ENCODE data around the gene ARL5A. TPM values are rescaled to one million over a fixed set of nuclear protein-coding genes. Genes with fewer than 3 reads are reported as not detected.

The ARL5A gene
- total and polyA plus RNA-seq, 2 of the 4 experiments (the other 2 are of a cell fraction) = 22.3 to 45.5 TPM

DNA sequence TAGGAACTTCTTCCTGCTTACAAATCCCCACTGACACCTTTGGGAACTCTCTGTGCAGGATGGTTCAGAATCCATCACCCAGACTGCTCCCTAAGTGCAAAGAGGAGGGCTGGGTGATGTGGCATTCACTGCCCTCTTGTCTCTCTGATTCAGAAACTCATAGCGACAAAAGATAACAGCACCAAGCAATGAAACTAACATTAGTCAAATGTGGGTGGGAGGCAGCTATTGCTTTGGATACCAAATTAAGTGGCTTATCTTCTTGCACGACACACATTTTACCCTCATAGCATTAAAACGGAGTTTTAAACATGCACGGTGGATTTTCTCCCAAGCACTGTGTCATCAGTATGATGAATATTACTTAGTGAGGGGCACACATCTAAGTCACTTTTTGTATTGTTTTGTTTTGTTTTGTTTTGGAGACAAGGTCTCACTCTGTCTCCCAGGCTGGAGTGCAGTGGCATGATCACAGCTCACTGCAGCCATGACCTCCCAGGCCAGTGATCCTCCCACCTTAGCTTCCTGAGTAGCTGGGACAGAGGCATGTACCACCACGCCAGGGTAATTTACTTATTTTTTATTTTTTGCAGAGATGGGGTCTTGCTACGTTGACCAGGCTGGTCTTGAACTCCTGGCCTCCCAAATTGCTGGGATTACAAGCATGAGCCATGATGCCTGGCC lies 53.0 kb downstream of the ARL5A start:
- BruUV-seq (replicated peaks) = no TSS peak
- Histone ChIP-seq H4K5ac (ENCODE audit: low read depth, low read length) (no peak overlapping the region), H3K4me2 (ENCODE audit: low read depth, low read length) (no peak overlapping the region), H3K4me3 (ENCODE audit: insufficient read depth, low read depth, low read length) (no peak overlapping the region), H2BK120ac (ENCODE audit: low read depth, low read length) (no peak overlapping the region), H3K23ac (ENCODE audit: low read depth, low read length) (peak overlapping the region; percentile 31; the same call in 1 of the 2 replicates), H3K27ac (ENCODE audit: insufficient read depth, low read length) (no peak overlapping the region), H3K4ac (ENCODE audit: low read depth, low read length) (no peak overlapping the region), H3K36me3 (ENCODE audit: control insufficient read depth, insufficient read depth, low read length) (peaks cover 8% of the 10 kb centered on the region; the same call in 1 of the 2 replicates), H2BK15ac (ENCODE audit: low read depth, low read length) (no peak overlapping the region), H2BK5ac (ENCODE audit: low read depth, low read length, poor library complexity, severe bottlenecking) (no peak overlapping the region), H2AK5ac (ENCODE audit: low read depth, low read length) (no peak overlapping the region), H3K9ac (ENCODE audit: low read depth, low read length) (no peak overlapping the region), H2BK20ac (ENCODE audit: low read depth, low read length) (no peak overlapping the region), H2AK9ac (replicated peaks; ENCODE audit: low read depth, low read length, poor library complexity) (no peak overlapping the region), H4K8ac (ENCODE audit: low read depth in 2 of 2, low read length in 2 of 2) (no peak overlapping the region), H3K9me3 (ENCODE audit: control insufficient read depth, insufficient read depth, low read length) (no peaks in the 10 kb centered on the region; the same call in 1 of the 2 replicates), H3K79me1 (ENCODE audit: low read depth in 1 of 2, low read length in 2 of 2) (no peaks in the 10 kb centered on the region), H3K4me1 (ENCODE audit: control insufficient read depth, insufficient read depth, low read length) (peaks cover 8% of the 10 kb centered on the region), H4K91ac (ENCODE audit: insufficient read depth, low read depth, low read length) (no peak overlapping the region), H3K9me1 (ENCODE audit: insufficient read depth, low read length) (peaks cover 7% of the 10 kb centered on the region), H4K20me1 (ENCODE audit: insufficient read depth, low read length) (no peaks in the 10 kb centered on the region), H3K27me3 (ENCODE audit: control insufficient read depth, insufficient read depth, low read length) (no peaks in the 10 kb centered on the region), H3K18ac (ENCODE audit: low read depth, low read length) (no peak overlapping the region), H3K56ac (ENCODE audit: extremely low read depth, insufficient read depth, low read length) (no peak overlapping the region), H3K14ac (replicated peaks; ENCODE audit: low read depth, low read length) (0 out of 2 replicates have a peak overlapping the region, but pooled peaks have one; percentile 45), H2AFZ (replicated peaks; ENCODE audit: low read length, poor library complexity) (no peak overlapping the region)
- dilution Hi-C loops (cut with HindIII; ENCODE audit: low sequenced_read_pairs, unreplicated experiment) (no loop called here), in situ Hi-C loops (cut with MboI; ENCODE audit: low sequenced_read_pairs) (no loop called here), intact Hi-C loops (cut with micrococcal nuclease) (no loop called here)
- ChIA-PET CTCF (no interaction called here), POLR2A (ENCODE audit: unreplicated experiment) (no interaction called here)
- ATAC-seq (ENCODE audit: low read depth) = no peak
- no CpG with 5 or more reads among the region's 6 CpGs for WGBS, 2 experiments (ENCODE audit: extremely low coverage in 2 of 2, insufficient read length in 1 of 2)
- TF ChIP-seq BHLHE40 (IDR thresholded peaks at IDR 0.05; ENCODE audit: low read depth, low read length) (no peak), CHD1 (IDR thresholded peaks at IDR 0.05; ENCODE audit: low read depth, low read length) (no peak), RFX5 (IDR thresholded peaks at IDR 0.05; ENCODE audit: low read depth, low read length) (no peak), POLR2A (IDR thresholded peaks at IDR 0.05; ENCODE audit: low read depth, low read length) (no peak), USF2 (IDR thresholded peaks at IDR 0.05; ENCODE audit: low read depth, low read length) (no peak), RCOR1 (IDR thresholded peaks at IDR 0.05; ENCODE audit: insufficient replicate concordance, low read length) (no peak), FOS (IDR thresholded peaks at IDR 0.05; ENCODE audit: low read depth, low read length) (no peak), MAFK (IDR thresholded peaks at IDR 0.05; ENCODE audit: low read depth, low read length) (no peak), MXI1 (IDR thresholded peaks at IDR 0.05; ENCODE audit: borderline replicate concordance, low read depth, low read length) (no peak), CEBPB (IDR thresholded peaks at IDR 0.05; ENCODE audit: low read depth, low read length) (no peak), NFE2L2 (IDR thresholded peaks at IDR 0.05; ENCODE audit: low read depth, low read length) (no peak), RAD21 (IDR thresholded peaks at IDR 0.05; ENCODE audit: low read length) (no peak), SMC3 (IDR thresholded peaks at IDR 0.05; ENCODE audit: low read depth, low read length) (no peak), MAZ (IDR thresholded peaks at IDR 0.05; ENCODE audit: borderline replicate concordance, low read depth, low read length) (no peak)
- TF ChIP-seq, protein P1, sequence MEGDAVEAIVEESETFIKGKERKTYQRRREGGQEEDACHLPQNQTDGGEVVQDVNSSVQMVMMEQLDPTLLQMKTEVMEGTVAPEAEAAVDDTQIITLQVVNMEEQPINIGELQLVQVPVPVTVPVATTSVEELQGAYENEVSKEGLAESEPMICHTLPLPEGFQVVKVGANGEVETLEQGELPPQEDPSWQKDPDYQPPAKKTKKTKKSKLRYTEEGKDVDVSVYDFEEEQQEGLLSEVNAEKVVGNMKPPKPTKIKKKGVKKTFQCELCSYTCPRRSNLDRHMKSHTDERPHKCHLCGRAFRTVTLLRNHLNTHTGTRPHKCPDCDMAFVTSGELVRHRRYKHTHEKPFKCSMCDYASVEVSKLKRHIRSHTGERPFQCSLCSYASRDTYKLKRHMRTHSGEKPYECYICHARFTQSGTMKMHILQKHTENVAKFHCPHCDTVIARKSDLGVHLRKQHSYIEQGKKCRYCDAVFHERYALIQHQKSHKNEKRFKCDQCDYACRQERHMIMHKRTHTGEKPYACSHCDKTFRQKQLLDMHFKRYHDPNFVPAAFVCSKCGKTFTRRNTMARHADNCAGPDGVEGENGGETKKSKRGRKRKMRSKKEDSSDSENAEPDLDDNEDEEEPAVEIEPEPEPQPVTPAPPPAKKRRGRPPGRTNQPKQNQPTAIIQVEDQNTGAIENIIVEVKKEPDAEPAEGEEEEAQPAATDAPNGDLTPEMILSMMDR (conservative IDR thresholded peaks at IDR 0.05; ENCODE audit: low read depth, low read length) = no peak
- TF ChIP-seq, protein P2, sequence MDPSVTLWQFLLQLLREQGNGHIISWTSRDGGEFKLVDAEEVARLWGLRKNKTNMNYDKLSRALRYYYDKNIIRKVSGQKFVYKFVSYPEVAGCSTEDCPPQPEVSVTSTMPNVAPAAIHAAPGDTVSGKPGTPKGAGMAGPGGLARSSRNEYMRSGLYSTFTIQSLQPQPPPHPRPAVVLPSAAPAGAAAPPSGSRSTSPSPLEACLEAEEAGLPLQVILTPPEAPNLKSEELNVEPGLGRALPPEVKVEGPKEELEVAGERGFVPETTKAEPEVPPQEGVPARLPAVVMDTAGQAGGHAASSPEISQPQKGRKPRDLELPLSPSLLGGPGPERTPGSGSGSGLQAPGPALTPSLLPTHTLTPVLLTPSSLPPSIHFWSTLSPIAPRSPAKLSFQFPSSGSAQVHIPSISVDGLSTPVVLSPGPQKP (IDR thresholded peaks at IDR 0.05; ENCODE audit: borderline replicate concordance, low read depth, low read length) = no peak
- peak; percentile 17 for DNase-seq

Measured in IMR-90 (cell line).